Tibial nerve (tissue), 4 donors: ENCODE measurements around the gene GRAMD1A. TPM values are rescaled to one million over a fixed set of nuclear protein-coding genes. Genes with fewer than 3 reads are reported as not detected.

ENCODE experiments used
- DNase-seq, 2 donors: peaks; one replicate each; pipeline ENCODE4 v3.0.0-alpha.2; 2019; ENCODE audit warnings: low spot score in 2 of 2
- H3K27ac ChIP-seq, 4 donors: fragments of 200-600 bp; sonication (generic) in 3 of 4; one replicate each; pipeline ENCODE4 v1.5.1; 2017 to 2019; ENCODE audit warnings: mild to moderate bottlenecking in 1 of 4
- H3K27me3 ChIP-seq, 2 donors: fragments of 200-600 bp; sonication (generic) in 1 of 2; one replicate each; pipeline versions ENCODE4 v1.5.1 to v1.6.0; 2017 to 2019
- H3K36me3 ChIP-seq, 3 donors: fragments of 200-600 bp; sonication (generic); one replicate each; pipeline ENCODE4 v1.5.1; 2018 to 2019
- H3K4me1 ChIP-seq, 4 donors: fragments of 200-600 bp; sonication (generic) in 3 of 4; one replicate each; pipeline ENCODE4 v1.5.1; 2017 to 2019
- H3K4me3 ChIP-seq, 4 donors: fragments of 200-600 bp; sonication (generic) in 3 of 4; one replicate each; pipeline ENCODE4 v1.5.1; 2017 to 2019; ENCODE audit warnings: mild to moderate bottlenecking in 1 of 4, moderate library complexity in 1 of 4
- H3K9me3 ChIP-seq, 4 donors: fragments of 200-600 bp; sonication (generic) in 3 of 4; one replicate each; pipeline ENCODE4 v1.5.1; 2017 to 2019
- EP300 ChIP-seq, 2 donors: sonication (generic); formaldehyde crosslinking; IDR thresholded peaks; one replicate each; pipeline ENCODE4 v1.6.1; 2017; ENCODE audit warnings: antibody characterized with exemption in 2 of 2, mild to moderate bottlenecking in 1 of 2
- POLR2A ChIP-seq, 2 donors: fragments of 450-650 bp; IDR thresholded peaks; one replicate each; pipeline ENCODE4 v1.6.1; 2017; ENCODE audit warnings: antibody characterized with exemption in 2 of 2, mild to moderate bottlenecking in 2 of 2, moderate library complexity in 2 of 2
- WGBS, 2 donors: methylation state at CpG; one replicate each; pipeline ENCODE4 v1.1.5; 2018; 5-methylcytosine and 5-hydroxymethylcytosine counted together
- total RNA-seq, 4 donors: library from RNA; depleted of rRNA; stranded (reverse); fragments of >200 nt; gene quantifications; one replicate each; pipeline ENCODE4 v1.1.0, GENCODE V29; 2016
- TF ChIP-seq, protein P1 (sequence below), 5 experiments: fragments of 200-600 bp in 3 of 5; fragments of 450-650 bp in 2 of 5; sonication (generic) in 3 of 5; IDR thresholded peaks; one replicate each; pipeline ENCODE4 v1.5.1; 2016 to 2019; ENCODE audit warnings: antibody characterized with exemption in 5 of 5, mild to moderate bottlenecking in 3 of 5, moderate library complexity in 2 of 5

Gene GRAMD1A
- total RNA-seq, 4 donors from 2014 or later: 53.1 to 108 (median 61.6) TPM

DNA sequence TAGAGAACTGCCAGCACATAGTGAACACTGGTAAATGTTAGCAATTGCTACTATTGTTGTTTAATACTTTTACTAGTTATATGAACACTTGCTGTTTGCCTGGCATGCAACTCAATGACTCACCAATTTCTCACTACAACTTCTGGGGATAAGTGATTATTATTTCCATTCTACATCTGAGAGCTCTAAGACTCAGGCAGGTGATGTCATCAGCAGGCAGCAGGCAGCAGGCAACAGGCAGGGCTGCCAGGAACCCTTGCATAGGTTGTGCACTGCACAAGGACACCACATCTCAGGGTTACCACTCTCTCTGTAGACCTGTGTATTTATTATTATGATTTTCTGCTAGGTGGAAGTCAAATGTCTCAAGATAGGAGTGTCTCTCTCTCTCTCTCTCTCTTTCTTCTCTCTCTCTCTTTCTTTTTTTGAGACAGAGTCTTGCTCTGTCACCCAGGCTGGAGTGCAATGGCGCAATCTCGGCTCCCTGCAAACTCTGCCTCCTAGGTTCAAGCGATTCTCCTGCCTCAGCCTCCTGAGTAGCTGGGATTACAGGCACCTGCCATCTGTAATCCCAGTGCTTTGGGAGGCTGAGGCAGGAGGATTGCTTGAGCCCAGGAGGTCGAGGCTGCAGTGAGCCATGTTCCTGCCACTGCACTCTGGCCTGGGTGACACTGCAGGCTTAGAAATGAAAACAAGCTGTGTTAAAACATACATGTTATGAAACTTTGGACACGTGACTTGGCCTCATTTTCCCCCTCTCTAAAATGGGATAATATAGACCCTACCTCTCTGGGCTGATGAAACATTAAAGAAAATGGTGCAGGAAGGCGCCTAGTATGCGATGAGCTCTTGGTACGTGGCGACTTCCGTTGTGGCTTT is 64.1 kb downstream of the GRAMD1A start:
- no peak for TF ChIP-seq POLR2A (IDR thresholded peaks at IDR 0.05)
- no peak for TF ChIP-seq EP300 (IDR thresholded peaks at IDR 0.05)
- TF ChIP-seq, protein P1, sequence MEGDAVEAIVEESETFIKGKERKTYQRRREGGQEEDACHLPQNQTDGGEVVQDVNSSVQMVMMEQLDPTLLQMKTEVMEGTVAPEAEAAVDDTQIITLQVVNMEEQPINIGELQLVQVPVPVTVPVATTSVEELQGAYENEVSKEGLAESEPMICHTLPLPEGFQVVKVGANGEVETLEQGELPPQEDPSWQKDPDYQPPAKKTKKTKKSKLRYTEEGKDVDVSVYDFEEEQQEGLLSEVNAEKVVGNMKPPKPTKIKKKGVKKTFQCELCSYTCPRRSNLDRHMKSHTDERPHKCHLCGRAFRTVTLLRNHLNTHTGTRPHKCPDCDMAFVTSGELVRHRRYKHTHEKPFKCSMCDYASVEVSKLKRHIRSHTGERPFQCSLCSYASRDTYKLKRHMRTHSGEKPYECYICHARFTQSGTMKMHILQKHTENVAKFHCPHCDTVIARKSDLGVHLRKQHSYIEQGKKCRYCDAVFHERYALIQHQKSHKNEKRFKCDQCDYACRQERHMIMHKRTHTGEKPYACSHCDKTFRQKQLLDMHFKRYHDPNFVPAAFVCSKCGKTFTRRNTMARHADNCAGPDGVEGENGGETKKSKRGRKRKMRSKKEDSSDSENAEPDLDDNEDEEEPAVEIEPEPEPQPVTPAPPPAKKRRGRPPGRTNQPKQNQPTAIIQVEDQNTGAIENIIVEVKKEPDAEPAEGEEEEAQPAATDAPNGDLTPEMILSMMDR (IDR thresholded peaks at IDR 0.05): no peak
- peaks cover 0 to 13% (median 2%) of the 10 kb centered on the region in 4 donors for H3K4me1 ChIP-seq
- no peak for DNase-seq
- H3K27me3 ChIP-seq: no peaks in the 10 kb centered on the region
- H3K9me3 ChIP-seq: no peaks in the 10 kb centered on the region
- H3K4me3 ChIP-seq: no peak overlapping the region
- H3K27ac ChIP-seq: no peak overlapping the region
- no peaks in the 10 kb centered on the region for H3K36me3 ChIP-seq
- 78 to 81% methylated on average over 10 of the region's 10 CpGs for WGBS, 2 donors

DNA sequence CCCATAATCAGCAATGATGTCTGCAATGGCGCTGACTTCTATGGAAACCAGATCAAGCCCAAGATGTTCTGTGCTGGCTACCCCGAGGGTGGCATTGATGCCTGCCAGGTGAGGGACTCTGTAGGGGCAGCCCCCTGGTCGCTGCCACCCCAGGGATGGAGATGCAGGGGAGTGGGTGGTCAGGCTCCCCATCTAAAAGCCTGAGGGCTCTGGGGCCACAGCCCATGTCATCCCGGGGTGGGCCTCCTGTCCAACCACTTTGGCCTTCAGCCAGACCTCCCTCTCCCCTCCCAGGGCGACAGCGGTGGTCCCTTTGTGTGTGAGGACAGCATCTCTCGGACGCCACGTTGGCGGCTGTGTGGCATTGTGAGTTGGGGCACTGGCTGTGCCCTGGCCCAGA is 65.5 kb downstream of the GRAMD1A start:
- Histone ChIP-seq H3K4me3 (no peak overlapping the region), H3K27me3 (no peaks in the 10 kb centered on the region), H3K9me3 (peaks cover 0 to 7% (median 0%) of the 10 kb centered on the region in 4 donors), H3K4me1 (peaks cover 0 to 19% (median 2%) of the 10 kb centered on the region in 4 donors), H3K36me3 (no peaks in the 10 kb centered on the region), H3K27ac (no peak overlapping the region)
- no peak for DNase-seq
- 84% methylated on average over 9 of the region's 10 CpGs for WGBS, 2 donors
- TF ChIP-seq, protein P1 (IDR thresholded peaks at IDR 0.05): no peak
- TF ChIP-seq EP300 (IDR thresholded peaks at IDR 0.05): no peak
- no peak for TF ChIP-seq POLR2A (IDR thresholded peaks at IDR 0.05)

DNA sequence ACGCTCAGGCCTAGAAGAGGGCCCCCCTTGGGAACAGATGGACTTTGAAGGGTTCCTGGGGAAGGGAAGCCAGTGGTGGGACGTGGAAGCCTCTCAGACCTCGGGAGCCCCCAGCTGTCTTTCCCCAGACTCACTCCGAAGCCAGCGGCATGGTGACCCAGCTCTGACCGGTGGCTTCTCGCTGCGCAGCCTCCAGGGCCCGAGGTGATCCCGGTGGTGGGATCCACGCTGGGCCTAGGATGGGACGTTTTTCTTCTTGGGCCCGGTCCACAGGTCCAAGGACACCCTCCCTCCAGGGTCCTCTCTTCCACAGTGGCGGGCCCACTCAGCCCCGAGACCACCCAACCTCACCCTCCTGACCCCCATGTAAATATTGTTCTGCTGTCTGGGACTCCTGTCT is 66.0 kb downstream of the GRAMD1A start:
- peaks cover 0 to 11% (median 0%) of the 10 kb centered on the region in 4 donors for H3K9me3 ChIP-seq
- no peaks in the 10 kb centered on the region for H3K27me3 ChIP-seq
- WGBS, 2 donors: 88 to 94% methylated on average over 15 of the region's 15 CpGs
- peak overlapping the region in 1 of 4 donors; percentile 67 for H3K27ac ChIP-seq
- TF ChIP-seq, protein P1 (IDR thresholded peaks at IDR 0.05): no peak
- no peak for TF ChIP-seq EP300 (IDR thresholded peaks at IDR 0.05)
- TF ChIP-seq POLR2A (IDR thresholded peaks at IDR 0.05): no peak
- H3K4me1 ChIP-seq: peaks cover 0 to 19% (median 2%) of the 10 kb centered on the region in 4 donors
- no peak overlapping the region for H3K4me3 ChIP-seq
- no peak for DNase-seq
- no peaks in the 10 kb centered on the region for H3K36me3 ChIP-seq

DNA sequence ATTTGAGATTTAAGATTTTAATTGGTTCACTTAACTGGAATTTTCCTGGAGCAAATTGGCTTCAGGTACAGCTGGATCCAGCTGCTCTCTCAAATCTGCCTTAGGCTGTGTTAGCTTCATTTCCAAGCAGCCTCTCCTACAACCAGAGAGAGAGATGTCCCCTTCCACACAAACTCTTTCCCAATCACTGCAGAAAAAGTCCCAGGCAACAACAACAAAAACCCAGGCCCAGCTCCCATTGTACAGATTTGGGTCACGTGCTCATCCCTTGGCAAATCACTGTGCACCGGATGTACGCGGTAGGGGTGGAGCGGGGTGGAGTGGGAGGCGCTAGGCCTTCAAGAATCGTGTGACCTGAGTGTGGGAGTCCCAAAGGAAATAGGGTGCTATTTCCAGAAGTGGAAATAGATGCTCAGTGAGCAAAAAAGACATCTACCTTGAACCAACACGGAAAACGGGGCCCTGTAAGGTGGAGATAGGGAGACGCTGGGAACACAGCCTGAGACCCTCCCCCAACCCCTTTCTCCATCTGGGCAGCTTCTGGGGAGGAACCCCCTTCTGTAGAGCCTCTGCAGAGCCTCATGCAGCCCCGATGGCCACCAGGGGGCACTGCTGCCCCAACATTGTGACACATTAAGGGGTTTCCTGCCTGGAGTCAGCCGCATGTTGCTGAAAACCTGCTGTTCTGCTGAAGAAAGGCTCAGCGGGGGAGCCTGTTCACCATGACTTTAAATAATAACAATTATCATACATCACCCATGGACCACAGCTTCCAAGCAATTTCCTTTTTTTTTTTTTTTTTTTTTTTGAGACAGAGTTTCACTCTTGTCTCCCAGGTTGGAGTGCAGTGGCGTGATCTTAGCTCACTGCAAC is 66.8 kb downstream of the GRAMD1A start:
- peak; percentile 91 to 96 for DNase-seq
- no peaks in the 10 kb centered on the region for H3K36me3 ChIP-seq
- H3K9me3 ChIP-seq: peaks cover 0 to 11% (median 0%) of the 10 kb centered on the region in 4 donors
- H3K4me3 ChIP-seq: no peak overlapping the region
- peak in 1 of 2 donors; percentile 52 for TF ChIP-seq EP300 (IDR thresholded peaks at IDR 0.05)
- TF ChIP-seq, protein P1 (IDR thresholded peaks at IDR 0.05): peak; percentile 80 to 96 (median 94)
- peak in 1 of 2 donors; percentile 23 for TF ChIP-seq POLR2A (IDR thresholded peaks at IDR 0.05)
- peaks cover 0 to 19% (median 2%) of the 10 kb centered on the region in 4 donors for H3K4me1 ChIP-seq
- WGBS, 2 donors: 17 to 18% methylated on average over 13 to 14 of the region's 14 CpGs
- peak overlapping the region in 2 of 4 donors; percentile 38 to 67 for H3K27ac ChIP-seq
- no peaks in the 10 kb centered on the region for H3K27me3 ChIP-seq
